ENCODE measurements around the gene ITPR3.

- TF ChIP-seq MAX (IDR thresholded peaks at IDR 0.05; ENCODE audit: insufficient read depth, insufficient read length), result no peak
- TF ChIP-seq CTCF (IDR thresholded peaks at IDR 0.05; ENCODE audit: extremely low read depth in 1 of 2, insufficient read depth in 1 of 2, low read depth in 1 of 2, low read length in 2 of 2), result no peak
- no peak for TF ChIP-seq POLR2AphosphoS5 (IDR thresholded peaks at IDR 0.05; ENCODE audit: insufficient read depth, low read depth, low read length)
- TF ChIP-seq POLR2A (IDR thresholded peaks at IDR 0.05; ENCODE audit: low read depth, low read length), result no peak
- no peak for TF ChIP-seq EZH2 (IDR thresholded peaks at IDR 0.05; ENCODE audit: borderline replicate concordance, low read depth, low read length, severe bottlenecking)
- TF ChIP-seq JUN (IDR thresholded peaks at IDR 0.05; ENCODE audit: borderline replicate concordance, insufficient read depth, insufficient read length, low read depth), result no peak
- no peak for TF ChIP-seq GATA2 (IDR thresholded peaks at IDR 0.05; ENCODE audit: insufficient read depth, insufficient read length, low read depth, low read length)
- no peak for TF ChIP-seq MYC (IDR thresholded peaks at IDR 0.05; ENCODE audit: low read depth, low read length)
Observed at GRCh38 chr6:33667072-33667471, 46.0 kb downstream of the ITPR3 start.

Measured in endothelial cell of umbilical vein (primary cell).